Measurements from ENCODE around the gene GJD4.

GJD4 gene

DNA sequence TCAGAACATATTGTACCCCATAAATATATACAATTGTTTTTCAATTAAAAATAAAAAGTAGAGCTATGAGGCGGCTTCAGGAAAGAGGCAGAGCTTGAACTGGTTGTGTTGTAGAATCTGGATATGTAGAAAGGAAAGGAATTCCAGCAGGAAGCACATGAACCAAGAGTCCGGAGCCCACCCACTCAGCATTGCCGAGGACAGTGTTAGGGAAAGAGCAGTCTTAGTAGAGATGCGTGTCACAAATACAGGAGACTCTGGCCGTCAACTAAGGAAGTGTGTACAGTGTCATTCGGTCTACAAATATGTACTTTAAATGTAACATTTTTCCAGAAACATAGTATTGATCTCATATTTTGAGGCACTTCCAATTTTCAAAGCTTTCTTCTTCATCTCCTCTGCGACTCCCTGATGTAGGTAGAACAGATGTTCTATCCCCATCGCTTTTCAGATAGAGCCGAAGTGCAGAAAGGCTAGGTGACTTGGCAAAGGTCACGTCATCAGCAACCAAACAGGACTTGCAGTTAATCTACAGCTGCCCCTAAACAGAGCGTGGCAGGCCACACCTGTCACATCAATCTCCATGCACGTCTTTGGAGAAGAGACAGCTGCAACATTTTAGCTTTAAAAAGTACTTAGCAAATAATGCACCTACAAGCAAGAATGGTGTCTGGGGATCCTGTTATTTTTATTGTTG is 25.3 kb upstream of the GJD4 start:
- FAIRE-seq = no peak

DNA sequence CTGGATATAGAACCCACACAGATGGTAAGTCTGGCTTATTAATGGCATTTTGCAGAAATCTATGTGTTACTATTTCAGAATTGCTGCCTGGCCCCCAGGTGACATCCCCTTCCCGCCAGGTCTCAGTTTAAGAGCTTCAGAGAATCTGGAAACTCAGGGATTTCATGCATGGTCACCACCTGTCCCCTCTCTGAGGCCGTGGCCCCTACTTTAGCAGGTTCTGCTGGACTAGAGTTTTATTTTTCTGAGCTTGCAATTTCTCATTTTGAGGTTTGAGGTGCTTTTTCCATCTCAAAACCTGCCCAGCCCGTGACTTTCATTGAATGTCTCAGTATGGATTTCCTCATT is 24.7 kb upstream of the GJD4 start:
- no peak for FAIRE-seq

DNA sequence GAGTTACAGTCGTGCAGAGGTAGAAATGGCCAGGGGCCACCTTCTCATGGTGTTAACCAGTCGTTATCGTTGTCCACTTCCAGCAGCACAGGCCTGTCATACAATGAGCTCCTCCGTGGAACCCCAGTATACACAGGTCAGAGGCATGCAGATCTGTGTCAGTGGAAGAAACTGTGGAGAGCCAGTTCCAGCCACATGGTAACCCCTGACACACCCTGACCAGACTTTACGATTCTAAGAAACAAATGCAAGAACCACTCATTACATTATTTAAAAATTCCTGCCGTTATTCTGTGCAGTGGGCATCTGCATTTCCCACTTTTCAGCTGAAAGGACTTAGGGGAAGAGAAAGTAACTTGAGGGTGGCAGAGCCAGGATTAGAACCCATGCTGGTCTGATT is 23.5 kb upstream of the GJD4 start:
- FAIRE-seq = no peak

DNA sequence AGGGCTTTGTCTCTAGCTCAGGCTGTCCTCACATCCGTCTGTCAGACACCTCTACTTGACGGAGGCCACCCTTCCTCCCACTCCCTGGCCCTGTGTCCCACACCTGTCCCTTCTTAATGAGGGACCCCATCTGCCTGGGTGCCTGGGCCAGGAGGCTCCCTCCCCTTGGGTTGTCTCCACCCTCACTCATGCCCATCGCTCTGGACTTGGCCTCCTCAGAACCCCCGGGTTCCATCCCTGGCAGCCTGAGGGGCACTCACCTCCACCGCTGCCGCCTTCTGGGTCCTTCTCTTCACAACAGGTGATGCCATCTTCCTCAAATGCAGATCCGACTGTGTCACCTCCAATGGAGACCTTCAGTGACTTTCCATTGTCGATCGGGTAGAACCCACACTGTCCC is 20.2 kb upstream of the GJD4 start:
- no peak for FAIRE-seq

DNA sequence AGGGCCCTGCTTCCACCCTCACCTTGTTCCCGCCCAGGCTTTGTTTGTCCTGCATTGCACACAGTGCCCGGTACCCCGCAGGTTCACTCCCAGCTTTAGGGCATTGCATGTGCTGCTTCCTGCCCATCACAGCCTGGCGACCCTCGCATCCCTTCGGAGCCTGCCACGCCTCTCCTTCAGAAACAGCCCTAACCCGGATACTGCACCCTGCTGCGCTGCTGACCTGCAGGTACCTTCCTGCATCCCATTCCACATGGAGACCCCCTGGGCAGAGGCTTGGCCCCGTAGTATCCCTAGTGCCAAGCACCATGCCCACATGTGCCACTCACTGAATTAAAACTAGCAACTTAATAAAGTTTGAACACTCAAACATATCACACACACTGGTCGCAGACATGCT is 19.8 kb upstream of the GJD4 start:
- no peak for FAIRE-seq

DNA sequence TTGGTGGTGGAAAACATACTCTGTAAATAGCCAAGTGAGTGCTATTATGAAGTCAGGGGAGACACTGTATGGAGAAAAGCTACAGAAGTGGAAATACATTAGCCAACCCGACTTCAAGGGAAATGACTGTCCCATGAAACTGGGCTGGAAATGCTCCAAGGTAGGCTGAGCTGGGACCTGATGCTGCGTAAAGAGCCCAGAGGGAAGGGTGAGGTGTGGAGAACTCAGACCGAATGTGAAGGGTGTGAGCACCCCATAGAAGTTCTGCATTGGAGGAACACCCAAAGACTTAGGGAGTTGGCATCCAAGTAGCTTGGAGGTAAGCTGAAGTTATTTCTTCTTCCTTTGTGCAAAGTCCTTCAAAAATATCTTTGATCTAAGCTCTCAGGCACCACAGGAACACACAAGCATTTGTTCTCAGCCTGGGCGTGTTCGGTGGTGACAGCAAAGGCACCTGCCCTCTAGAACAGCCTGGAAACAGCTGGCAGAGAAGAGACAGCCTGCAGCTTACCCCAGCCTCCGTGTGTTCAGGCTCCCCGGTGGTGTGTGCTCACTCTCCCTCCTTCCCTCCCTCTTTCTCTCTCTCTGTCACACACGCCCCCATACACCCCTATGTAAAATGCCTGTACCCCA is 19.1 kb upstream of the GJD4 start:
- FAIRE-seq = no peak

DNA sequence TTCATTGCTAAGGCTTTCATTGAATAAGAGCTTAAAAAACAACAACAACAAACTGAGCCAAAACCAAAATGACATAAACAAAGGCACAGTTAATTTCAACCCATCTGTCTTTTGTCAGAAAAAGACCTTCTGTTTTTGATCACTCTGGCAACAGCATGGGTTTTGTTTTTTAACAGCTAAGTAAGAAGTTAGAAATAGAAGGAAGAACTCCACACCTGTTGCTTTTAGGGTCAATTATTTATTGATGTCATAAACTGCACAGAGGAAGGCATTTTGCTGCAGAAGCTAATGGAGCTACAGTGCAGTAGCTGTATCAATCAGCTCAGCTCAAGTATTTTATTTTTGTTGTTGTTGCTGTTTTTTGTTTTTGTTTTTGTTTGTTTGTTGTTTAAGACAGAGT is 16.3 kb upstream of the GJD4 start:
- no peak for FAIRE-seq

DNA sequence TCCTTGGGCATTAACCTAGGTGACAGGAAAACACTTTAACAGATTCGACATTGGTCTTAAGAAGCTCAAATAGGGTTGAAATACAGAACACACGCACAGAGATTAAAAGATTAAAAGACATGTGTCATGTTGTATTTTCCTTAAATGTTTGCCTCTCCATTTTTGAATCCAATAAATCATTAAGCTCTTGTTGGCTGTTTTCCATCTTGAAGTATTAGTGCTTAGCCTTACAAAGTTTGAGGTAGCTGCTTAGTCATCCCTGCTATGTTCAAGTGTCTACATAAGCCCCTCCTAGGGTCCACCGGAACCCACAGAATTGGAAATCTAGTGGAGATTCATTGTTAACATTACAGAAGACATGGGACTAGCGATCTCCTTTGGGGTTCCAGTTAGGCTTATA is 12.7 kb upstream of the GJD4 start:
- no peak for FAIRE-seq

DNA sequence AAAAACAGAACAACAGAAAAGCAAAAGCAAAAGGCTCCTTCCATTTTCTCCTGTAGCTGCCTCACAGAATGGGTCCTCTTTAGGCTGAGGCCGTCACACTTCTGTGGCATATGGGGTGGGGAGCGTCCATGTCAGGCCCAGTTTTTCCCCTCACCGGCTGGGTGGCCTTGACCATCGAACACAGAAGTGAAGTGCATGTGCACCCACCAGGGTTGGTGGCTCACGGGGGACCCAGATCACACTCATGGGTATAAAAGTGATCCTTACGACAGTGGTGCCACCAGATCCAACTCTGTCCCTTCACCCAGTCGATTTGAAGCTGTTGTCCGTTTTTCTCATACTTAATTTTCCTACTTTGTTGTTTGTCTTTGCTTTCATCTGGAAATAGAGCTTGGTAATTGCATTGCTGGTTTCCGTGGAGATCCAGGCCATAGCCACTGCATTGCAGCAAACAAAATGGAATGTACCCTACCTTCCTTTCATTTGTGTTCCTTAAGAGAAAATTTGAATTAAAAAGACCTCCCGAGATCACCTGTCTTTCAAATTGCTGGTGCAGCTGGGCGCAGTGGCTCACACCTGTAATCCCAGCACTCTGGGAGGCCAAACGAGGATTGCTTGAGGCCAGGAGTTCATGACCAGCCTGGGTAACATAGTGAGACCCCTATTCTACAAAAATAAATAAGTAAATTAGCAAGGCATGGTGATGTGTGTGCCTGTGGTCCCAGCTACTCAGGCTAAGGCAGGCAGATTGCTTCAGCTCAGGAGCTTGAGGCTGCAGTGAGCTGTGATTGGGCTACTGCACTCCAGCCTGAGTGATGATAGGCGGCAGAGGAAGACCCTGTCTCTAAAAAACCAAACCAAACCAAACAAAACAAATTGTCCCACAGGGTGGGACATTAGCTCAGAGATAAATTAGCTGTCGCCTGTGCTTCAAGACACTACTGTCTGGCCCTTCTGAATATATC is 10.7 kb upstream of the GJD4 start:
- FAIRE-seq = no peak

DNA sequence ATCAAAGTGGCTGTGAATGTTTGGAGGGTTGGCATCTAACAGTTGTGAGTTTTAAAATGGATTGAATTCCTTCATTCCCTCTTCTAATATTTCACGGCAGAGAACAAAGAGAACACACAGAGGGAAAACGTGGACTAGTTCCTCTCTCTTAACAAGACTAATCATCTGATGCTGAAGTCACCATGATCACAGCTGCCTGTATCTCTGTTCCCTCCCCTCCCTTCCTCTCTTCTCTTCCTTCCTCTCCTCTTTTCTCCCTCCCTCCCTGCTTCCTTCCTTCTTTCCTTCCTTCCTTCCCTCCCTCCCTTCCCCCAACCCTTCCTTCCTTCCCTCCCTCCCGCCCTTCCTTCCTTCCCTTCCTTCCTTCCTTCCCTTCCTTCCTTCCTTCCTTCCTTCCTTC is 10.0 kb upstream of the GJD4 start:
- FAIRE-seq = no peak

DNA sequence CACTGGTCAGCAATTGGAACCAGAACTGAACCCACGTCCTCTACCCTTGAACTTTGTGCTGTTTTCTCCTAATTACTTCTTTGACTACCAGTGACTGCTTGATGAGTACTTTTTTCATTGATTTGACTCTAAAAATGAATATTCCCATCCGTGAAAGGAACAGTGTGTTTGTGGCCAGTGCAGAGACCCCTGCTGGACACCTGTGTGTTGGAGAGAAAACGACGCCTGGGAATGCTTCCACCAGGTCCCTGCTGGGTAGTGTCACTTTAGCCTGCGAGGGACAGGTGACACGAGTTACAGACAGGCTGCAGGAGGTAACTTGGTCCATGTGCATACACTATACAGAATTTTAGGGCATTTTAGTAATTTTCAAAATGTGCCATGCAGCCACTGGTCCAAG is 6.8 kb upstream of the GJD4 start:
- no peak for FAIRE-seq

DNA sequence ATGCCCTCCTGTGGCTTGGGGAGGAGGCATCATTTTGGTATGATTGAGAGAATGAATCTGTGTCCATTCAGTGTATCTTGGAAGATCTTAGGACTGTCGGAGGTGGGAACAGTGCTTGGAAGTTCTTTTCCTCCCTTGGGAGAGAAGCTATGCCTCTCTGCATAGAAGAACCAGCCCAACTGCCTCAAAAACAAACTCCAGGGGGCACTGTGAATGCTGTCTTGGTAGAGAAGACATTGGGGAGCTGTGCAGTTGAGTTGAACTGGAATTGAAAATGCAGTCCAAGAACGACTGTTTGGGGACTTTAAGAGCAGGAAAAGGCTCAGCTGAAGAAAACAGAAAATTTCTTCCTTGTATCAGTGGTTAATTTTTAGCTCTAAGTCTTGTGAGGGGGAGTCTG is 4.9 kb upstream of the GJD4 start:
- no peak for FAIRE-seq

DNA sequence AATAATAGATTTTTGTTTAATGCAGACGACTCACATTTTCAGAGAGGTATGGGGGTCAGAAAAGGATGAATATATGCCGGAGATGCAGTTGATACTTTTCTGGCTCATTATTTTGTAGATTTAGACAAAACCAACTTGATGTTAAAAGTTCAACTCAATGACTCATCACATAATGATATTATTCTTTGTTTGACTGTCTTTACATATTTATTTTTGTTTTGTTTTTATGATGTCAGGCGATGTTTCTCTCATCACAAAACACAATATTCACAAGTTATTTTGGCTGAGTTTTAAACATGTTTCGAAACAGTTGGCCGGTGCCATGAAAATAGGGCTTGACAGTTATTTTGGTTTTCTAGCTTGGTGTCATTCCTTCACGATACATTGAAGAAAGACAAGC is 1.3 kb downstream of the GJD4 start:
- FAIRE-seq = no peak

DNA sequence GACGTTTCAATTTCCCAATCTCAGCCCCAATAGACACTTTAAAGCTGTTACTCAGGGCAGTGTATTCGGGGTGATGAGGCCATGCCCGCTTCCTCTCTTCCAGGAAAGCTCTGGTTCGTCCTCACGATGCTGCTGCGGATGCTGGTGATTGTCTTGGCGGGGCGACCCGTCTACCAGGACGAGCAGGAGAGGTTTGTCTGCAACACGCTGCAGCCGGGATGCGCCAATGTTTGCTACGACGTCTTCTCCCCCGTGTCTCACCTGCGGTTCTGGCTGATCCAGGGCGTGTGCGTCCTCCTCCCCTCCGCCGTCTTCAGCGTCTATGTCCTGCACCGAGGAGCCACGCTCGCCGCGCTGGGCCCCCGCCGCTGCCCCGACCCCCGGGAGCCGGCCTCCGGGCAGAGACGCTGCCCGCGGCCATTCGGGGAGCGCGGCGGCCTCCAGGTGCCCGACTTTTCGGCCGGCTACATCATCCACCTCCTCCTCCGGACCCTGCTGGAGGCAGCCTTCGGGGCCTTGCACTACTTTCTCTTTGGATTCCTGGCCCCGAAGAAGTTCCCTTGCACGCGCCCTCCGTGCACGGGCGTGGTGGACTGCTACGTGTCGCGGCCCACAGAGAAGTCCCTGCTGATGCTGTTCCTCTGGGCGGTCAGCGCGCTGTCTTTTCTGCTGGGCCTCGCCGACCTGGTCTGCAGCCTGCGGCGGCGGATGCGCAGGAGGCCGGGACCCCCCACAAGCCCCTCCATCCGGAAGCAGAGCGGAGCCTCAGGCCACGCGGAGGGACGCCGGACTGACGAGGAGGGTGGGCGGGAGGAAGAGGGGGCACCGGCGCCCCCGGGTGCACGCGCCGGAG is 2.6 kb downstream of the GJD4 start:
- no peak for FAIRE-seq

DNA sequence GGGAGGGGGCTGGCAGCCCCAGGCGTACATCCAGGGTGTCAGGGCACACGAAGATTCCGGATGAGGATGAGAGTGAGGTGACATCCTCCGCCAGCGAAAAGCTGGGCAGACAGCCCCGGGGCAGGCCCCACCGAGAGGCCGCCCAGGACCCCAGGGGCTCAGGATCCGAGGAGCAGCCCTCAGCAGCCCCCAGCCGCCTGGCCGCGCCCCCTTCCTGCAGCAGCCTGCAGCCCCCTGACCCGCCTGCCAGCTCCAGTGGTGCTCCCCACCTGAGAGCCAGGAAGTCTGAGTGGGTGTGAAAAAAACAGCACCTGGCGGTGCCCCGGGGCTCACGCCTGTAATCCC is 3.2 kb downstream of the GJD4 start:
- FAIRE-seq = no peak

DNA sequence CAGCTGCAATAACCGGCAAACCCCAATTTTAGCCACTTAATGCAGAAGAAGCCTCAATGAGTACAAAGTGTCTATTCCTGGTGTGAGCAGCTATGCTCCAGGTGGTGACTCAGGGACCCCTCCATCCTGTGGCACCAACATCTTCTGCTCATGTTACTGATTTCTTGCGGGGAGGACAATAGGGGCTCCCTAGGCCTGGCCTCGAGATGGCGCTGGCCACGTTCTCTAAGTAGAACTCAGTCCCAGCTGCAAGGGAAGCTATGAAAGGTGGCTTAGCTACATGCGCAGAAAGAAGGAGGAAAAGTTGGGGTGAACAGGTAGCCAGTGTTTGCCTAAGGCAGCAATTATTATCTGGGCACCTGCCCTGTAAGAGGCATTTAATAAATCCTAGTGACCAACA is 6.6 kb downstream of the GJD4 start:
- no peak for FAIRE-seq

DNA sequence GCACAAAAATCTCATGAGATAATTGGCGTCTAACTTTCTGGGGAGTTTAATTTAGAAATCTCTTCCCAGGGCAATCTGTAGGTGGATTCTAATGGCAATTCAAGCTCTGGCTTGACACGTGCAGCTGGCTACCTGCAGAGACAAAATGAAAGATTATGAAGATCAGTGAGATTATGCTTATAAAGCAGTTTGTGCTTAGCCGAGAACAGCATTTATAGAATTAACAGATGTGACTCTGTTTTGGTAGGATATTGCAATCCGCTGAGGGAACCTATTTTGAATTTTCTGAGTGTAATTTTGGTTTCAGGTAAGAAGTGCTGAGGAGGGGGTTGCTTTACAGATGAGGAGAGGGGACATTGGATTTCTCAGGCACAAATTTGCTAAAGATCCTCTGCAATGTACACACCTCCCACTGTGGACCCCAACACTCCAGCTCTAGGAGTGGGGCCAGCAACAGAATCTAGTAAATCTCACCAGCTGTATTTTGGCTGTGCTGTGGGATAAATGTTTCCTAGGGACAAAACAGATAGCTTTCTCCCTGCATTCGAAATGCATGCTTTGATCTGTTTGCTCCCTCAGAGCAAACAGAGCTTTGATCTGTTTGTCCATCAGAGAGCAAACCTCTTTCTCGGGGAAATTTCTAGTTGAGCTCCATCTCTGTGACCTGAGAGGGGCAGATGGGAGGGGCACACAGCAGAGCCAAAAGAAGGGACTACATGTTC is 7.4 kb downstream of the GJD4 start:
- FAIRE-seq = no peak

DNA sequence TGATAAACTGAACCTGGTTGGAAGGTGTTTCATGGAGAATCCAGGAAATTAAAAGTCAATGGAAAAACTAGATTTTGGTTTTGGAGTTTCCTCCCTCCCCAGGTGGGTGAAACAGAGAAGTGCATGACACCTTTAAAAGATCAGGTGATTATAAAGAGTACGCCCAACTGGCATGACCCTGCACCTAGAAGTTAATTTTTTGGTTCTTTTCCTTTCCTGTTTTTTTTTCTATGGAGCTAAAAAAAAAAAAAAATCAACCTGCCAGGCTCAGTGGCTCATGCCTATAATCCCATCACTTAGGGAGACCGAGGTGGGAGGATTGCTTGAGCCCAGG is 7.9 kb downstream of the GJD4 start:
- no peak for FAIRE-seq

DNA sequence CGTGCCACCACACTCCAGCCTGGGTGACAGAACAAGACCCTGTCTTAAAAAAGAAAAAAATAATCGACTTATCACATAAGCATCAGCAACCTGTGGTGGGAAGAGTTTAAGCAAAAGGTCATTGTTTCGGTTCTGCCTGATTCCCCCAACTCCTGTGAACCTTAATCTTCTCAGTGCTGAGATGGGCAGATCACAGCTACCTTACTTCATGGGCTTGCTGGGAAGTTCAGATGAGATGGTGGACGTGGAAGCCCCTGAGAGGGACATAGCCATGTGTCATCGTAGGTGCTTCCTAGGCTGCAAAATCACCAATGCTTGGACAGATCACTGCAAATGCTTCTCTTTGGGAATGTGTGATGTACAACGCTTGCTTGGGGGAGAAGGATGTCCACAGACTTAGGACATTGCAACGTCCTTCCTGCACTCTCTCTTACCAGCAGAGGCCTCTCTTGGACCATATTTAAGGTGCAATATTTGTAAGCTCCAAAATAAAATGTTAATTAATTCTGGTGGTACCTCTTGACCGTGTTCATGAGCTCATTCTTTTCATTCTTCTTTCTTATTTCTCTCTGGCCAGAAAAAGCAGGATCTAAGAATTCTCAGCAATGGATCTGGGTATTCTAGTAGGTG is 8.6 kb downstream of the GJD4 start:
- no peak for FAIRE-seq

DNA sequence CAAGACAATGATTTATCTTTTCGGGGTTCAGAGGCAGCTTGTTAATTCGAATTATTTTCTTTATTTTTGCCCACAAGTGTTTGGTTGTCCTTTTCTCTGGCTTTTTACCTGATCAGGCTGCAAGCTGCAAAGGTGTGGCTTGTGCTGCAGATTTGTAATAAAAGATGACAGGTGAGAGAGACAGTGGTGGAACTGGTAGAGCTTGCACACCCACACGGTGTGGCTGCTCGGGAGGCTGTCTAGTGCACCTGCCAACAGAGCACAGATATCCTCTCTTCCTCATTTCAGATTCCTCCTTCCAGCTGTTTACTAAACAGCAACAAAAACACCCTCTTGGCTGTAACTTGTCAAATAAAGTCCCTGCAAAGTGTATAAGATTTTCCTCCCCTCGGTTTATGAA is 9.2 kb downstream of the GJD4 start:
- FAIRE-seq = no peak

DNA sequence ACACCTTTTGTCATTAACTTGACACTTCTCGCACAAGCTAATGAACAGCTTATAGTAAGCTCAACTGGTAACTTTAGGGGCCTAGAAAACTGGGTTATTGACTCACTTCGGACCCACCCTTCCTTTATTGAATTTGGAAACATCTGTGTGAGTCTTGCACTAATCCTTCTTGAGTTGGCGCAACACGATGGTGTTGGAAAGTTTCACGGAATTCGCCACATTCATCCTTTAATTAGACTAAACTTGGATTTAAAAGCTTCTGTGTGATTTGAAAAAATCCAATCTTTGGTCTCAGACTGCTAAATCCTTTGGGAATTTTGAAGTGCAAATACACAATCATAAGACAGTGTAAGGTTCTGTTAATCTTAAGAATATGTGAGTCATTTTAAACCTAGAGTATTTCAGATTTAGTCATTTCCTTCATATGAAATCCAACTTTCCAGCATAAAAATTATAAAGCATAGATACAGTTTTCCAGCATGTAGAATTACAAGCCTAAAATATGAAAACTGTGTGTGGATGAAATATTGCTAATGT is 21.9 kb downstream of the GJD4 start:
- no peak for FAIRE-seq

DNA sequence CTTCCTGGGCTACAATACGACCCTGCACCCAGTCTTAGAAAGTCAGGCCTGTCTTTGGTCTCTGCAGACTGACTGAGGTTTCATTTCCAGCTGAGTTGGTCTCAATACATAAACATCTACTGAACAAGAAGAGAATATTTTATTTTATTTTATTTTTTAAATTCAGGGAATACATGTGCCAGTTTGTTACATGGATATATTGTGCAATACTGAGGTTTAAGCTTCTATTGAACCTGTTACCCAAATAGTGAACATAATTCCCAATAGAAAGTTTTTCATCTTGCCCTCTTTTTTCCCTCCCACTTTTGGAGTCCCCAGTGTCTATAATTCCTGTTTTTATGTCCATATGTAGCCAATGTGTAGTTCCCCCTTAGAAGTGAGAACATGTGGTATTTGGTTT is 26.3 kb downstream of the GJD4 start:
- FAIRE-seq = no peak

Measured in A204.1 (cell line).